ENCODE results near the gene CSAG1. TPM values are rescaled to one million over a fixed set of nuclear protein-coding genes. Genes with fewer than 3 reads are reported as not detected.
"Not testable (repeated sequence)": the region's sequence is repeated elsewhere in the genome, so short reads cannot be mapped to it uniquely, and the experiment has no call there.

CSAG1 gene, protein sequence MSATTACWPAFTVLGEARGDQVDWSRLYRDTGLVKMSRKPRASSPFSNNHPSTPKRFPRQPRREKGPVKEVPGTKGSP
- total RNA-seq (not detected), polyA plus RNA-seq (not detected)

GRCh38 chrX:152733261-152733975, at the start of gene CSAG1, which contains the start of gene MAGEA12:
Gene CSAG1, minus strand, starts transcription at chrX:152733721. Its CDS starts 1,261 bp downstream, at chrX:152732460.
Gene MAGEA12, plus strand, starts transcription at chrX:152733757. Its CDS starts 2,405 bp downstream, at chrX:152736162.
- Histone ChIP-seq H3K9ac (ENCODE audit: low read depth in 1 of 2, low read length in 2 of 2) (no peak within 1 kb of the TSS), H3K27me3 (ENCODE audit: control insufficient read depth in 4 of 4, insufficient read depth in 4 of 4, low read length in 3 of 4) (no peaks in the 10 kb centered on the region), H3K36me3 (ENCODE audit: control insufficient read depth in 4 of 4, insufficient read depth in 3 of 4, low read depth in 1 of 4, low read length in 3 of 4) (no peaks in the 10 kb centered on the region), H3K4me3 (ENCODE audit: low read depth in 1 of 3, low read length in 3 of 3) (no peak within 1 kb of the TSS), H3K9me3 (ENCODE audit: control insufficient read depth in 4 of 4, low read length in 3 of 4) (no peaks in the 10 kb centered on the region), H3K4me1 (ENCODE audit: control insufficient read depth in 4 of 4, insufficient read depth in 4 of 4, low read length in 3 of 4) (no peaks in the 10 kb centered on the region), H3K27ac (ENCODE audit: low read depth in 1 of 2, low read length in 2 of 2) (no peak within 1 kb of the TSS)
- TF ChIP-seq, protein P1, sequence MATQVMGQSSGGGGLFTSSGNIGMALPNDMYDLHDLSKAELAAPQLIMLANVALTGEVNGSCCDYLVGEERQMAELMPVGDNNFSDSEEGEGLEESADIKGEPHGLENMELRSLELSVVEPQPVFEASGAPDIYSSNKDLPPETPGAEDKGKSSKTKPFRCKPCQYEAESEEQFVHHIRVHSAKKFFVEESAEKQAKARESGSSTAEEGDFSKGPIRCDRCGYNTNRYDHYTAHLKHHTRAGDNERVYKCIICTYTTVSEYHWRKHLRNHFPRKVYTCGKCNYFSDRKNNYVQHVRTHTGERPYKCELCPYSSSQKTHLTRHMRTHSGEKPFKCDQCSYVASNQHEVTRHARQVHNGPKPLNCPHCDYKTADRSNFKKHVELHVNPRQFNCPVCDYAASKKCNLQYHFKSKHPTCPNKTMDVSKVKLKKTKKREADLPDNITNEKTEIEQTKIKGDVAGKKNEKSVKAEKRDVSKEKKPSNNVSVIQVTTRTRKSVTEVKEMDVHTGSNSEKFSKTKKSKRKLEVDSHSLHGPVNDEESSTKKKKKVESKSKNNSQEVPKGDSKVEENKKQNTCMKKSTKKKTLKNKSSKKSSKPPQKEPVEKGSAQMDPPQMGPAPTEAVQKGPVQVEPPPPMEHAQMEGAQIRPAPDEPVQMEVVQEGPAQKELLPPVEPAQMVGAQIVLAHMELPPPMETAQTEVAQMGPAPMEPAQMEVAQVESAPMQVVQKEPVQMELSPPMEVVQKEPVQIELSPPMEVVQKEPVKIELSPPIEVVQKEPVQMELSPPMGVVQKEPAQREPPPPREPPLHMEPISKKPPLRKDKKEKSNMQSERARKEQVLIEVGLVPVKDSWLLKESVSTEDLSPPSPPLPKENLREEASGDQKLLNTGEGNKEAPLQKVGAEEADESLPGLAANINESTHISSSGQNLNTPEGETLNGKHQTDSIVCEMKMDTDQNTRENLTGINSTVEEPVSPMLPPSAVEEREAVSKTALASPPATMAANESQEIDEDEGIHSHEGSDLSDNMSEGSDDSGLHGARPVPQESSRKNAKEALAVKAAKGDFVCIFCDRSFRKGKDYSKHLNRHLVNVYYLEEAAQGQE (IDR thresholded peaks at IDR 0.05), result no peak
- TF ChIP-seq YY1 (IDR thresholded peaks at IDR 0.05), result no peak
- TF ChIP-seq FOXA1 (IDR thresholded peaks at IDR 0.05), result no peak
- no peak for TF ChIP-seq NR2F2 (IDR thresholded peaks at IDR 0.05)
- TF ChIP-seq RXRA (IDR thresholded peaks at IDR 0.05), result no peak
- no peak for TF ChIP-seq GABPA (IDR thresholded peaks at IDR 0.05 in 1 of 2, conservative IDR thresholded peaks at IDR 0.05 in 1 of 2)
- no peak for TF ChIP-seq JUND (IDR thresholded peaks at IDR 0.05)
- TF ChIP-seq, protein P2, sequence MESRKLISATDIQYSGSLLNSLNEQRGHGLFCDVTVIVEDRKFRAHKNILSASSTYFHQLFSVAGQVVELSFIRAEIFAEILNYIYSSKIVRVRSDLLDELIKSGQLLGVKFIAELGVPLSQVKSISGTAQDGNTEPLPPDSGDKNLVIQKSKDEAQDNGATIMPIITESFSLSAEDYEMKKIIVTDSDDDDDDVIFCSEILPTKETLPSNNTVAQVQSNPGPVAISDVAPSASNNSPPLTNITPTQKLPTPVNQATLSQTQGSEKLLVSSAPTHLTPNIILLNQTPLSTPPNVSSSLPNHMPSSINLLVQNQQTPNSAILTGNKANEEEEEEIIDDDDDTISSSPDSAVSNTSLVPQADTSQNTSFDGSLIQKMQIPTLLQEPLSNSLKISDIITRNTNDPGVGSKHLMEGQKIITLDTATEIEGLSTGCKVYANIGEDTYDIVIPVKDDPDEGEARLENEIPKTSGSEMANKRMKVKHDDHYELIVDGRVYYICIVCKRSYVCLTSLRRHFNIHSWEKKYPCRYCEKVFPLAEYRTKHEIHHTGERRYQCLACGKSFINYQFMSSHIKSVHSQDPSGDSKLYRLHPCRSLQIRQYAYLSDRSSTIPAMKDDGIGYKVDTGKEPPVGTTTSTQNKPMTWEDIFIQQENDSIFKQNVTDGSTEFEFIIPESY (IDR thresholded peaks at IDR 0.05), result no peak
- no peak for TF ChIP-seq SP1 (IDR thresholded peaks at IDR 0.05)
- TF ChIP-seq EGR1 (IDR thresholded peaks at IDR 0.05; ENCODE audit: low read depth in 2 of 2), result no peak
- DNase-seq (ENCODE audit: low spot score), result no peak
- 89% methylated on average over 19 of the region's 21 CpGs for WGBS

DNA sequence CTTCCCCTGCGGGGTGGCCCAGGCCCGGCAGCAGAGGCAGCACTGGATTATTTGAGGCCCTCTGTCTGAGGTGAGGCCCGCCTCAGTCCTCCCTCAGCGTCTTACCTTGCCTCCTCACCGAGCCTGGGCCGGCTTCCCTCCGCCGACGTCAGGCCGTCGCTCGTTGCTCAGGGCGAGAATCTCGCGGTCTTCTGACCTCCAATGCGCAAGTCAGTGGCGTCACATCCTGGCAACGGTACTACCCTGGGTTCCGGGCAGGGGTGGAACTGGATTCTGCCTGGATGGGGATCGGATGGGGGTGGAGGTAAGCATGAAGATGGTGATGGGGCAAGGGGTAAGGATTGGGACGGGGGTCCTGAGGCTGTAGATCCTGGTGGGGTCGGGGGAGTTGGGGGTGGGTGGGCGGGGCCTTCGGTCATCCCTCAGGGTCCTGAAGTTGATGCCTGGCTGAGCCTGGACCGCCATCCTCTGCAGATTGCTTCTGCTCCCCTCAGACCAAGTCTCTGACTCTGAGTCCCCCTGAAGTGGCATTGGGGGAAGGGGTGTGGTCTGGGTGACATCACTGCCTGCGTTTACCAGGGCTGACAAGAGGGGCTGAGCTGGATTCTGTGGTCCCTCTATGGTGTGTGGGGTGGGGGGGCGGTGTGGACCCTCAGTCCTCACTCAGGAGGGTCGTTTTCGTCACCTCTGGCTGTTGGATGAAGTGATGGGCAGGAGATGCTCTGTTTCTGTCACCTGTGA, 36.2 kb upstream of the CSAG1 start, which contains the start of gene MAGEA6:
Gene MAGEA6, minus strand, starts transcription at position 141 of the 741 bp plus-strand sequence. CDS start 2,039 bp downstream, outside the sequence.
- WGBS, result 70% methylated on average over 2 of the region's 29 CpGs

GRCh38 chrX:152766562-152766961, 33.0 kb upstream of the CSAG1 start:
- not testable (repeated sequence) for DNase-seq (ENCODE audit: low spot score)

More for the DNA sequence above, 36.2 kb upstream of the CSAG1 start, which contains the start of gene MAGEA6:
- H3K27me3 ChIP-seq (ENCODE audit: control insufficient read depth in 4 of 4, insufficient read depth in 4 of 4, low read length in 3 of 4); H3K36me3 ChIP-seq (ENCODE audit: control insufficient read depth in 4 of 4, insufficient read depth in 3 of 4, low read depth in 1 of 4, low read length in 3 of 4); H3K9ac ChIP-seq (ENCODE audit: low read depth in 1 of 2, low read length in 2 of 2); H3K9me3 ChIP-seq (ENCODE audit: control insufficient read depth in 4 of 4, low read length in 3 of 4); H3K27ac ChIP-seq (ENCODE audit: low read depth in 1 of 2, low read length in 2 of 2); H3K4me3 ChIP-seq (ENCODE audit: low read depth in 1 of 3, low read length in 3 of 3); DNase-seq (ENCODE audit: low spot score); H3K4me1 ChIP-seq (ENCODE audit: control insufficient read depth in 4 of 4, insufficient read depth in 4 of 4, low read length in 3 of 4): not testable (repeated sequence)

GRCh38 chrX:152761582-152761981, 28.1 kb upstream of the CSAG1 start:
- 55% methylated on average over 2 of the region's 7 CpGs for WGBS
- H3K9me3 ChIP-seq (ENCODE audit: control insufficient read depth in 4 of 4, low read length in 3 of 4); H3K27ac ChIP-seq (ENCODE audit: low read depth in 1 of 2, low read length in 2 of 2); H3K36me3 ChIP-seq (ENCODE audit: control insufficient read depth in 4 of 4, insufficient read depth in 3 of 4, low read depth in 1 of 4, low read length in 3 of 4); DNase-seq (ENCODE audit: low spot score); H3K9ac ChIP-seq (ENCODE audit: low read depth in 1 of 2, low read length in 2 of 2); H3K27me3 ChIP-seq (ENCODE audit: control insufficient read depth in 4 of 4, insufficient read depth in 4 of 4, low read length in 3 of 4); H3K4me3 ChIP-seq (ENCODE audit: low read depth in 1 of 3, low read length in 3 of 3); H3K4me1 ChIP-seq (ENCODE audit: control insufficient read depth in 4 of 4, insufficient read depth in 4 of 4, low read length in 3 of 4): not testable (repeated sequence)

More at GRCh38 chrX:152766562-152766961, 33.0 kb upstream of the CSAG1 start:
- H3K27me3 ChIP-seq (ENCODE audit: control insufficient read depth in 4 of 4, insufficient read depth in 4 of 4, low read length in 3 of 4); H3K9ac ChIP-seq (ENCODE audit: low read depth in 1 of 2, low read length in 2 of 2); H3K9me3 ChIP-seq (ENCODE audit: control insufficient read depth in 4 of 4, low read length in 3 of 4); H3K36me3 ChIP-seq (ENCODE audit: control insufficient read depth in 4 of 4, insufficient read depth in 3 of 4, low read depth in 1 of 4, low read length in 3 of 4); H3K4me1 ChIP-seq (ENCODE audit: control insufficient read depth in 4 of 4, insufficient read depth in 4 of 4, low read length in 3 of 4); H3K4me3 ChIP-seq (ENCODE audit: low read depth in 1 of 3, low read length in 3 of 3); H3K27ac ChIP-seq (ENCODE audit: low read depth in 1 of 2, low read length in 2 of 2): not testable (repeated sequence)
- WGBS, result 83% methylated on average over 9 of the region's 9 CpGs

DNA sequence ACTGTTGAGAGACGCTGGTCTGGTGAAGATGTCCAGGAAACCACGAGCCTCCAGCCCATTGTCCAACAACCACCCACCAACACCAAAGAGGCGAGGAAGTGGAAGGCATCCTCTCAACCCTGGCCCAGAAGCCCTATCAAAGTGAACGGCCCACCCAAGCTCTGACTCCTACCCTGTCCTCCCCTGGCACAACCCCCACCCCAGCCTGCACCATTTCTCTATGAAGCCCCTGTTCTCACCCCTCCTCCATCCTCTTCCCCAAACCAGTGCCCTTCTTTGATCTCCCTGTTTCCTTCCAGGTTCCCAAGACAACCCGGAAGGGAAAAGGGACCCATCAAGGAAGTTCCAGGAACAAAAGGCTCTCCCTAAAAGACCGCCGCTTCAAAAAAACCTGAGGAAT, 26.0 kb upstream of the CSAG1 start:
- H3K27me3 ChIP-seq (ENCODE audit: control insufficient read depth in 4 of 4, insufficient read depth in 4 of 4, low read length in 3 of 4); DNase-seq (ENCODE audit: low spot score); H3K9me3 ChIP-seq (ENCODE audit: control insufficient read depth in 4 of 4, low read length in 3 of 4); H3K9ac ChIP-seq (ENCODE audit: low read depth in 1 of 2, low read length in 2 of 2); H3K4me3 ChIP-seq (ENCODE audit: low read depth in 1 of 3, low read length in 3 of 3); H3K4me1 ChIP-seq (ENCODE audit: control insufficient read depth in 4 of 4, insufficient read depth in 4 of 4, low read length in 3 of 4); H3K27ac ChIP-seq (ENCODE audit: low read depth in 1 of 2, low read length in 2 of 2); H3K36me3 ChIP-seq (ENCODE audit: control insufficient read depth in 4 of 4, insufficient read depth in 3 of 4, low read depth in 1 of 4, low read length in 3 of 4): not testable (repeated sequence)
- 89% methylated on average over 3 of the region's 7 CpGs for WGBS
